ENCODE results near the gene COASY.

DNA sequence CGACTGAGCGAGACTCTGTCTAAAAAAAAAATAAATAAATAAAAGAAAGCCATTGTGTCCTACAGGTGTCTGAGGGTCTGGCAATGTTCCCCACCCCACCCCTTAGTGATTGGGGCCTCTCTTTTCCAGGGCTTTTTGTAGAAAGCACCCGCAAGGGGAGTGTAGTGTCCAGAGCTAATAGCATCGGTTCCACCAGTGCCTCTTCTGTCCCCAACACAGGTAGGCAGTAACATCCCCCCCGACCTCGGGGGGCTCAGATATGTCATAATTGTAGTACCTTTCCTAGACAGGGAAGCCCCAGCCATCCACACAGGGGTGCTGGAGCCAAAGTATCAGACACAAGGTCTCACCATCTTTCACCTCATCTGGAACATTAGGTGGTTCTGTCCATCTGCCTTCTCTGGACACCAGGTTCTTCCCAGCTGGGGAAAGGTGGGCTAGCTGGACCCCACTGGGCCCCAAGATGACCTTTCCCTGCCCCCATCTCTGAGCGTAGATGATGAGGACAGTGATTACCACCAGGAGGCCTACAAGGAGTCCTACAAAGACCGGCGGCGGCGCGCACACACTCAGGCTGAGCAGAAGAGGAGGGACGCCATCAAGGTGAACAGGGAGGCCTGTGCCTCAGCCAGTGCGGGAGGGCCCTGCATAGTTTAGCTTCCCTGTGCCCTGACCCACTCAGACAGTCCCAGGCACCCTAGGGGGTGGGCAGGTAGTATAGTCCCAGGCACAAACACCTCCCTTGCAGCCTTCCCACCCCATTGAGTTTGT is 6.6 kb downstream of the COASY start:
- TF ChIP-seq POLR2AphosphoS5 (IDR thresholded peaks at IDR 0.05; ENCODE audit: low read depth, low read length) (no peak), TAF1 (IDR thresholded peaks at IDR 0.05; ENCODE audit: borderline replicate concordance, insufficient read depth, low read length) (no peak)
- TF ChIP-seq, protein P1, sequence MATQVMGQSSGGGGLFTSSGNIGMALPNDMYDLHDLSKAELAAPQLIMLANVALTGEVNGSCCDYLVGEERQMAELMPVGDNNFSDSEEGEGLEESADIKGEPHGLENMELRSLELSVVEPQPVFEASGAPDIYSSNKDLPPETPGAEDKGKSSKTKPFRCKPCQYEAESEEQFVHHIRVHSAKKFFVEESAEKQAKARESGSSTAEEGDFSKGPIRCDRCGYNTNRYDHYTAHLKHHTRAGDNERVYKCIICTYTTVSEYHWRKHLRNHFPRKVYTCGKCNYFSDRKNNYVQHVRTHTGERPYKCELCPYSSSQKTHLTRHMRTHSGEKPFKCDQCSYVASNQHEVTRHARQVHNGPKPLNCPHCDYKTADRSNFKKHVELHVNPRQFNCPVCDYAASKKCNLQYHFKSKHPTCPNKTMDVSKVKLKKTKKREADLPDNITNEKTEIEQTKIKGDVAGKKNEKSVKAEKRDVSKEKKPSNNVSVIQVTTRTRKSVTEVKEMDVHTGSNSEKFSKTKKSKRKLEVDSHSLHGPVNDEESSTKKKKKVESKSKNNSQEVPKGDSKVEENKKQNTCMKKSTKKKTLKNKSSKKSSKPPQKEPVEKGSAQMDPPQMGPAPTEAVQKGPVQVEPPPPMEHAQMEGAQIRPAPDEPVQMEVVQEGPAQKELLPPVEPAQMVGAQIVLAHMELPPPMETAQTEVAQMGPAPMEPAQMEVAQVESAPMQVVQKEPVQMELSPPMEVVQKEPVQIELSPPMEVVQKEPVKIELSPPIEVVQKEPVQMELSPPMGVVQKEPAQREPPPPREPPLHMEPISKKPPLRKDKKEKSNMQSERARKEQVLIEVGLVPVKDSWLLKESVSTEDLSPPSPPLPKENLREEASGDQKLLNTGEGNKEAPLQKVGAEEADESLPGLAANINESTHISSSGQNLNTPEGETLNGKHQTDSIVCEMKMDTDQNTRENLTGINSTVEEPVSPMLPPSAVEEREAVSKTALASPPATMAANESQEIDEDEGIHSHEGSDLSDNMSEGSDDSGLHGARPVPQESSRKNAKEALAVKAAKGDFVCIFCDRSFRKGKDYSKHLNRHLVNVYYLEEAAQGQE (IDR thresholded peaks at IDR 0.05; ENCODE audit: insufficient read depth in 1 of 2, low read depth in 2 of 2, low read length in 2 of 2), result no peak

All from PFSK-1 (cell line).